ENCODE data around the gene JDP2.
"Not testable (repeated sequence)": the region's sequence is repeated elsewhere in the genome, so short reads cannot be mapped to it uniquely, and the experiment has no call there.

Gene JDP2

DNA sequence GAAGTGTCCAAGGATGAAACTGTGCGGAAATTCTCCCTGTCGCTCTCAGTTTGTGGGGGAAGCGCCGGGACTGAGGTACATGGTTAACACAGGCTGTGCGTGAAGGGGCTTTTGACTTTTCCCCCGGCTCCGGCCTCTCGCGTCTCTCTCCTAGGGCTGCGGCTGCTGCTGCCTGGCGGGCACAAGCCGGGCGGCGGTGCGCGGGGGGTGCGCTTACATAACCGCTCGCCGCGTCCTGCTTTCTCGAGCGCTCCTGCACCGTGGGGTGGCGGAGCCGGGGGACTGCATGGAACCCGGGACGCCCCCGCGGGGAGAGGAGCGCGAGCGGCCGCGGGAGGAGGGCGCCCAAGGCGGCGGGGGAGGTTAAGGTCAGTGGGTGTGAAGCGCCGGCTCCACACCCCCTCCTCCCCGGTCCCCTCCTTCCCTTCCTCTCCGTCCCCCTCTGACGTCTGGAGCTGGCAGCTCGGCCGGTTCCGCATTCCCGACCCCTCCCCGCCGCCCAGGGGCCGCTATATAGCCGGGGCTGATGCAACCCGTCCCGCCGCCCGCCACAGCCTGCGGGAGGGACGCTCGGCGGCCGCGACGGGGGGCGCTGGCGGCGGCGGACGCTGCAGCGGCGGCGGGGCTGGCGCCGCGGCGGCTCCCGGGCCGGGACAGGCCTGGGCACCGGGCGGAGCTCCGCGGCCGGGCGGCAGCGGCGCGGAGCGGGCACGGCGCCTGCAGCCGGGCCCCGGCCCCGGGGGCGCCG is at the start of gene JDP2:
Gene JDP2, plus strand, starts transcription at position 541 of the 748 bp plus-strand sequence. CDS start 9,899 bp downstream, outside the sequence.
- FAIRE-seq: no peak

DNA sequence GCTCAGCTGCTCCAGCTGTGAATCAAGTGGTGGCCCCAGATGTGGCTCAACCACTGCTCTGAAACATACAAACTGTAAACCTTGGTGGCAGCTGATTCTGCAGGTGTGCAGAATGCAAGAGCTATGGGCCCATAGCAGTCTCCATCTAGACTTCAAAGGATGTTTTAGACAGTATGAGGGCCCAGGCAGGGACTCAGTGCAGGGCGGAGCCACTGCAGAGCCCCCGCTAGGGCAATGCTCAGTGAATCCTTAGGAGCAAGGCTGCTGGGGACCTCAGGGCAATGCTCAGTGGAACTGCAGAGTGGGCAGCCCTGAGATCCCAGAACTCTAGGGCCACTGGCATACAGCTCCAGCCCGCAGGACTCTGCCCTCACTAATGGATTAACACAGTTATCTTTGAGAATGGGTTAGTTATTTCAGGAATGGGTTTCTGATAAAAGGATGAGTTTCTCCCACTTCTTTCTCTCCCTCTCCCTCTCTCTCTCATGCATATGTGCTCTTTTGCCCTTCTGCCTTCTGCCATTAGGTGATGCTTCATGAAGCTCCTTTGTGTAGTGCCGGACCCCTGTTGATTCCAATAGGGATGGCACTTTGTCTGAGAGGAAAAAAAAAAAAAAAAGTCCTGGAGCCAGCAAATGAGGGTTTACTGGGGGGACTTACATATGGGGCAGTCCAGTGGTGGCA is 48.4 kb upstream of the JDP2 start:
- FAIRE-seq: no peak

- FAIRE-seq: no peak
Observed at GRCh38 chr14:75379930-75380270, 47.9 kb upstream of the JDP2 start.

DNA sequence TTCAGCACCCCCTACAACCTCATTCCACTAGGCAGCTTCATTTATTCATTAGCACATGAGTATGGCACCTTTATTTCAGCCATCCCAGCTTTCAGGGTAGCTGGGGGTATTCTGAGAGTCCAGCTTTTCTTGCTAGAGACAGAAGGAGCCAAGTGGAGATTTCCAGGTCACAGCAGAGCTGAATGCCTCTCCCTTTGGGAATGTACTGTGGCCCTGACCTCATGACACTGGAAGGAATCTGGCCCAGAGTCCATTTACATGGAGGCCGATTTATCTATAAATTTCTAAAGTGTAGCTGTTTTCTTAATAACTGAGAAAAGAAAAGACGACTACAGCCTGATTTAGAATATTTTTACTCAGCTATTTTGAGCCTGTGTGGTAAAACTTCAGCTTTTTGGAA is 47.2 kb upstream of the JDP2 start:
- FAIRE-seq: no peak

- FAIRE-seq: no peak
Observed at GRCh38 chr14:75381642-75382041, 46.2 kb upstream of the JDP2 start.

GRCh38 chr14:75383219-75383618 is 44.6 kb upstream of the JDP2 start:
- not testable (repeated sequence) for FAIRE-seq

- FAIRE-seq: no peak
Observed at GRCh38 chr14:75383721-75384120, 44.1 kb upstream of the JDP2 start.

DNA sequence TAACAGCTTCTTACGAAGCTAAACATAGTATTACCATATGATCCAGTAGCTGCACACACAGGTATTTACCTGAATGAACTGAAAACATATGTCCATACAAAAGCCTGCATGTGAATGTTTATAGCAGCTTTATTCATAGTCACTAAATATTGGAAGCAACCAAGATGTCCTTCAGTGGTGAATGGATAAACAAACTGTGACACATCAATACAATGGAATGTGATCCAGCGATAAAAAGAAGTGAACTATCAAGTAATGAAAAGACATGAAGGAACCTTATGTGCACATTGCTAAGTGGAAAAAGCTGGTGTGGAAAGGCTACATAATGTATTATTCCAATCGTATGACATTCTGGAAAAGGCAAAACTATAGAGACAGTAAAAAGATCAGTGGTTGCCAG is 38.1 kb upstream of the JDP2 start:
- FAIRE-seq: no peak

- FAIRE-seq: no peak
Observed at GRCh38 chr14:75390183-75390582, 37.6 kb upstream of the JDP2 start.

DNA sequence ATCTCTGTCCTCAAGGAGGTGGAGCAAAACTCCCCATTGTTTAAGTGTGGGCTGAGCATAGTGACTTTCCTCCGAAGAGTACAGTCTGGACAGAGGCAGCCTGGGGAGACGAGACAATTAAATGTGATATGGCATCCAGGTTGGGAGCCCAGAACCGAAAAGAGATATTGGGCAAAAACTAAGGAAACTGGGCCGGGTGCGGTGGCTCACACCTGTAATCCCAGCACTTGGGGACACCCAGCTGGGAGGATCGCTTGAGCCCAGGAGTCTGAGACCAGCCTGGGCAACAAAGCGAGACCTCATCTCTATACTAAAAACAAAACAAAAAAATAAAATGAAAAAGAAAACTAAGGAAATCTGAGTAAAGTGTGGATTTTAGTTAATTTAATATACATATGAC is 35.9 kb upstream of the JDP2 start:
- no peak for FAIRE-seq

DNA sequence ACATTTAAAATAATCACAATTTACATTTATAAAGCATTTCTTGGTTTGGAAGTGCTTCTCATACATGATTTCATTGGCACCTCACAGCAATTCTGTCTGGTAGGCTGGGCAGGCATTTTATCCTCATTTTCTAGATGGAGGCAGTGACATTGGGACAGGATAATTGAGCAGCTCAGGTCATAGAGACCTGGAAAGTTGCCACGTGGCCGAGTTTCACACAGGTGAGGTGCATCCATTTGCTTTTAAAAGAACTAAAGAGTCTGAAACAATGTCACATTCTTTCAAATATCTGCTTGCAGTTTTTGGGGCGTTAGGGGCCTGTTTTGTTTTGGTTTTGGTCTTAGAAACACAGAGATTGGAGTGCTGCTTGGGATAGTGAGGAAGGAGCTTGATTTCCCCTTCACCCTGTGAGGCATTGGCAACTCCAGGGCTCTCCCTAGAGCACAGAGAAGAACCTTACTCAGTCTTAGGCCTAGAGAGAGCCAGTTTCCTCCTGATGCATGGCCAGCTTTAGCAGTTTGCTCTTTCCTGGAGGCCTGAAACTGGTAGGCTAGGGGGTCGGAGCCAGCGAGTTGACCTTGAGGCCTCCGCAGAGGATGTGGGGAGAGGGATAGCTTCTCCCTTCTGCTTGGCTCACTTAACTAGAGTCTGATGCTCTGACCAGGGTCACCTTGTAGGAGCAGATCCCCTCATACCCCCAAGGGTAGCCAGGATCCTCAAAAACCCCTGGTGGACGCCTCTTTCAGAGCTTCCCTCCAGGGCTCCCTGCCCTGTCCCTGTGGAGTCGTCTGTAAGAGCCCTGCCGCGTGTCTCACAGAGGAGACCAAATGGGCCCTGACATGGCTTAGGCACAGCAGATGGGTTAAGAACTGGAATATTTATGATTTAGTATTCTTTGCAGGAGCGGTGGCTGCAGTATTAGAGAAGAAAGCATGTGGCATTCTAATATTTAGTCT is 34.9 kb upstream of the JDP2 start:
- FAIRE-seq: no peak

DNA sequence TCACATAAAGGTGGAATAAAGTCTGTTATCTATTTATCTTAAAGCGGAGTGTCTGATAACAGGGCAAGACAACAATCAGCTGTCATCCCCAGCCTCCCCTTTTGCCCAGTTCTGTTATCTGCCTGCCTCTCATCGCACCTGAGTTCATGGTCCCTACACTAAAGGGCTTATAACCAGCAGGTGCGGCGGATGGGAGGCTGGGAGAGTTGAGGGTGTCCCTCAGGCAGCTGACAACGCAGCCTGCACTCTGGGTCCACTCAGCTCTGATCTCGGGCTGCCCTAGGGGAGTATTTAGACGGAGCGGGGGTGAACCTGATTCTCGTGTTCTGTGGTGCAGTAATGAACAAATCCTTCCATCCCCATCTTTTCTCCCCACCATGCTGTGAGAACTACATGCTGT is 34.0 kb upstream of the JDP2 start:
- FAIRE-seq: no peak

DNA sequence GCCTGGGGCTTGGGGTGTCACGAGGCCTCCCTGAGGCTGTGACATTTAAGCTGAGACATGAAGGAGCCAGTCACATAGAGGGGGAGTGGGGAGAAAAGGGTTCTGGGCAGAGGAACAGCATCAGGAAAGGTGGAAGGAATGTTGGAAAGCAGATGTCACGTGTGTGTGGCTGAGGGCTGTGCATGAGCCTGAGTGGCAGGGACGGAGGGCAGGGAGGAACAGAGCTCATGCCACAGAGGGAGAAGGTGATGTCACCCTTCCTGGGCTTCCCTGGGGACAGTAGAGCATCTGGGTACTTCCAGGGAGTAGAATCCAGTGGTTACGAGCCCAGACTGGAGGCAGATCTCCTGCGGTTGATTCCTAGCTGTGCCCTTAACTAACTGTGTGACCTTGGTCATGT is 32.0 kb upstream of the JDP2 start:
- FAIRE-seq: no peak

- no peak for FAIRE-seq
Observed at GRCh38 chr14:75399321-75399720, 28.5 kb upstream of the JDP2 start.

DNA sequence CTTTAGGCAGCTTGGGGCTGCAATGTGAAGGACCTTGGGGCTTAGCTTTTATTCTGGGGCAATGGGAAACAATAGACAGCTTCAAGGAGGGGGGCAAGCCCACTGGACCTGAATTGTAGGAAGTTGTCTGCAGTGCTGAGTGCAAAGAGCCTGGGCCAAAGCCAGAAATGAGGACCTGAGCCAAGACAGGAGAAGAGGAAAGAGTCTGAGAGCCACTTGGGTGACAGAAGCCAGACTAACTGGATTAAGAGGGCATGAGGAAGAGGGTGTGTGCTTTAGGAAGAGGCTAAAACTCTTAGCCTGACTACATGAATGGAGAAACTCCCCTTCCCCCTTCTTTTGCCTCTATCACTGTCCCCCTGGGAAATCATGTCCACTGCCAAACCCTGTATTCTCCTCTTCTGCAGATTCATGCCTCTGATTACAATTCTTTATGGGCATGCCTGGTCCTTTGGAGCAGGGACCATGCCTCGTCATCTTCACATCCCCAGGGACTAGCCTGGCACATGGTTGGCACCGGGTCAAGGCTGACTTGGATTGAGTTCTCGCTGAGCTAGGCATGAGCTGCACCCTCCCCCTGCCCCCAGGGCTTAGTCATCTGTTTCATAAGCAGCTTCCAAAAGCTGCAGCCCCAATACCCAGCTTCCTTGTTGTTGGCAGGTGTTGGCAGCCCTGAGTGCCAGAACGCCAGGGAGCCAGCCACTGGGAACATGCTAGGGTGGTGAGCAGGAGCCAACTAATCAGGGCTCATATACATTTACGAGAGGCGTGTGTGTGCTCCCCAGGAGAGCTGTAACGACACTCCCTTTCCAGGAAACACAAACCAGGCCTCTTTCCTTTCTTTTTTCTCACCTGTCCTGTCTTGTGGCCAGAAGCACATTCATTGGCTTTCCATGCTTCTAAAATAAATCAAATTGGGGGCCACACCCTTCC is 27.7 kb upstream of the JDP2 start:
- no peak for FAIRE-seq

DNA sequence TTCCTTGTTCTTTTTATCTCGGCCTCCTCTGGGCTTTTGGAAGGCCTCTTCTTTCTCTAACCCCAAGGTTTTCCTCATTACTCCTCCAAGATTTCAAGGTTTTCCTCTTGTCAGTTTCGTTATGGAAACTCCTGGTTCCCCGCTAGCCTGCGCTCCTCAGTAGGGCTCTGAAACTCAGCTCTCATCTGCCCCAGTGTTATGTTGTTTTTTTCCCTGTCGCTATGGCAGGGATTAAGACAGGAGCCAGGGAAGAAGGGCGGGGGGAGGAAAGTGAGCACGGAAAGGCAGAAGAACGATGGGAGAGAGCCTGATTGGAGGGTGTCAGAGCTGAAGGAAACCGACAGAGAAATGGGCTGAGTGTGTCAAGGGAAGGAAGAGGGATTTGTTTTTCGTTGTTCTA is 26.5 kb upstream of the JDP2 start:
- no peak for FAIRE-seq

DNA sequence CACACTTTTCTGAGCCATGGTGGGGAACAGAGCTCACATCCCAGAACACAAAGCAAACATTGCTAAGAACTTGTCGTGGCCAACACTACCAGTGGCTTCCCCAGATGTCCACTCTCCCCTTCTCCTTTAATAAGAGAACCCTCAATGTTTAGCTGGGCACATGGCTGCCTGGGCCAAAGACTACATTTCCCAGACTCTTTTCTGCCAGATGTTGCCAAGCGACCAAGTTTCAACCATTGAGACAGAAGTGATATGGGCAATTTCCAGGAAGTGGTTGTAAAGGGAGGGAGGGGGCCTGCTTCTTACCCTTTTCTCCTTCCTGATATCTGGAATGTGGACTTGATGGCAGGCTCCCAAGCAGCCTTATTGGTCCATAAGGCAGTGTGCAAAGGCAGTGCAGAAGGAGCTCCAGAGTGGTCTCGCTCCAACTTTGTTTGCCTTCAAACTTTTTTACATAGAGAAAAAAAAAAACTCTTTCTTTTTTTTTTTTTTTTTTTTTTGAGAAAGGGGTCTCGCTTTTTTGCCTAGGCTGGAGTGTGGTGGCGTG is 24.9 kb upstream of the JDP2 start:
- no peak for FAIRE-seq

DNA sequence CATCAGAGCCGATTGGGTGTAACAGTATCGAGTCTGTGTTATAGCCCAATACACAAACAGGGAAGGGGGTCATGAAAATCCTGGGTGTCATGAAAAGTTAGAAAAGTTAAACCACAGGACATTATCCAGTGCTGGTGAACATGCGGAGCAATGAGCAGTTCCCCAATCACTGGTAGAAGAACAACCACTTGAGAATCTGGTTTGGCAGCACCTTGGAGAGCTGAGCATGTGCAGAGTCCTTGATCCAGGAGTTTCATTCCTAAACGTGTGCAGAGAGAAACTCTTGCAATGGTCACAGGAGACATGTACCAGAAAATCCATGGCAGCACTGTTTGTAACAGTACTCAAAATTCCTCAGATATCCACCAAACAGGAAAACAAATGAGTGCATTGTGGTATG is 23.0 kb upstream of the JDP2 start:
- FAIRE-seq: no peak

DNA sequence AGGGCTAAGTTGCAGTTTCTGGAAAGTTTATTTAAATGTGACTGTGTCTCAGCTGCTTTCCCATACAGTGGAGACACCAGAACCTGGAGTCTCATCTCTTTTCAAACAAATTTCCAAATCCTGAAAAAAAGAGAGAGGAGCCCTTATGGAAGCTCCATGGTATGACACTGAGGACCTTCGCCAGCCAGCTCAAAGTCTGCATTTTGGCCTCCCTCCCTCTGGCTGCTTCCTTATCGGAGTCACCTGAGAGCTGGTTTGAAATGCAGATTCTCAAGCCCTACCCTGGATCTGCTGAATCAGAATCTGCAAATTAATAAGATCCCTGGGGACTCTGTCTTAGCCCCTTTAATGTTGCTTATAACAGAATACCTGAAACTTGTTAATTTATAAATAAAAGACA is 21.7 kb upstream of the JDP2 start:
- no peak for FAIRE-seq

- no peak for FAIRE-seq
Observed at GRCh38 chr14:75406856-75407255, 21.0 kb upstream of the JDP2 start.

GRCh38 chr14:75409316-75410205 is 18.3 kb upstream of the JDP2 start:
- no peak for FAIRE-seq

Measured in G401.6 (cell line).